ENCODE data around the gene GANAB.
A peak's percentile ranks its signal among the peaks of the same experiment; 100 is the strongest.
"Not testable (repeated sequence)": the region's sequence is repeated elsewhere in the genome, so short reads cannot be mapped to it uniquely, and the experiment has no call there.

The GANAB gene

GRCh38 chr11:62621567-62622470, 24.6 kb downstream of the GANAB start, which contains the start of gene B3GAT3:
TSS of gene B3GAT3 (minus strand) at chr11:62621986. CDS start at chr11:62621947, 39 bp downstream.
- TF ChIP-seq, protein P1, sequence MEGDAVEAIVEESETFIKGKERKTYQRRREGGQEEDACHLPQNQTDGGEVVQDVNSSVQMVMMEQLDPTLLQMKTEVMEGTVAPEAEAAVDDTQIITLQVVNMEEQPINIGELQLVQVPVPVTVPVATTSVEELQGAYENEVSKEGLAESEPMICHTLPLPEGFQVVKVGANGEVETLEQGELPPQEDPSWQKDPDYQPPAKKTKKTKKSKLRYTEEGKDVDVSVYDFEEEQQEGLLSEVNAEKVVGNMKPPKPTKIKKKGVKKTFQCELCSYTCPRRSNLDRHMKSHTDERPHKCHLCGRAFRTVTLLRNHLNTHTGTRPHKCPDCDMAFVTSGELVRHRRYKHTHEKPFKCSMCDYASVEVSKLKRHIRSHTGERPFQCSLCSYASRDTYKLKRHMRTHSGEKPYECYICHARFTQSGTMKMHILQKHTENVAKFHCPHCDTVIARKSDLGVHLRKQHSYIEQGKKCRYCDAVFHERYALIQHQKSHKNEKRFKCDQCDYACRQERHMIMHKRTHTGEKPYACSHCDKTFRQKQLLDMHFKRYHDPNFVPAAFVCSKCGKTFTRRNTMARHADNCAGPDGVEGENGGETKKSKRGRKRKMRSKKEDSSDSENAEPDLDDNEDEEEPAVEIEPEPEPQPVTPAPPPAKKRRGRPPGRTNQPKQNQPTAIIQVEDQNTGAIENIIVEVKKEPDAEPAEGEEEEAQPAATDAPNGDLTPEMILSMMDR (IDR thresholded peaks at IDR 0.05): no peak
- H3K36me3 Mint-ChIP-seq (ENCODE audit: low read depth): peaks cover 25% of the 10 kb centered on the region
- no peaks in the 10 kb centered on the region for H3K9me3 Mint-ChIP-seq
- H3K4me3 Mint-ChIP-seq: peak within 1 kb of the TSS; percentile 96
- H3K27ac Mint-ChIP-seq: peak within 1 kb of the TSS; percentile 99
- peaks cover 27% of the 10 kb centered on the region for H3K4me1 Mint-ChIP-seq
- peak; percentile 98 for DNase-seq
- H3K27me3 Mint-ChIP-seq (ENCODE audit: low read depth, poor library complexity): peaks cover 6% of the 10 kb centered on the region

DNA sequence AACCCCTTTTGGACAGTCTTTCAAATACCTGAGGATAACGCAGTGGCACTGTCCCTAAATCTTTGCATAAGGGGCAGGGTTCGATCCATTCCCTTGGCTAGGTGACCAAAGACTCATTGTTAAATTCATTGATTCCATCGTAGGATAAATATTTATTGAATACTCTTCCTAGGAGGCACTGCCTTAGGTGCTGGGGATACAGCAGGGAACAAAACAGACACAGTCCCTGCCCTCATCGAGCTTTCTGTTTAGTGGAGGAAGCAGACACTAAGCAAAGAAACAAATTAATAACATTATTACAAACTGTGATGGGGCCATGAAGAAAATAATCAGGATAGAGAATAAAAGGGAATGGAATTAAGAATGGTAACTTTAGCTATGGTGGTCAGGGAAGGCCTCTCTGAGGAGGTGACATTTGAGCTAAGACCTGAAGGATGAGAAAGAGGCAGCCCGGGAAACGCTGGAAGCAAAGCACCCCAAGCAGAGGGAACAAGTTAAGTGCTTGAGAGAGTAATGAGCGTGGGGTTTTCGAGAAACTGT, 25.3 kb downstream of the GANAB start:
- Mint-ChIP-seq H3K27me3 (ENCODE audit: low read depth, poor library complexity) (peaks cover 6% of the 10 kb centered on the region), H3K9me3 (no peaks in the 10 kb centered on the region), H3K4me1 (peaks cover 27% of the 10 kb centered on the region), H3K4me3 (peak overlapping the region; percentile 96), H3K36me3 (ENCODE audit: low read depth) (peaks cover 20% of the 10 kb centered on the region), H3K27ac (peak overlapping the region; percentile 99)
- no peak for DNase-seq
- TF ChIP-seq, protein P1 (IDR thresholded peaks at IDR 0.05): no peak

GRCh38 chr11:62616957-62617356, 29.5 kb downstream of the GANAB start:
- not testable (repeated sequence) for H3K4me3 Mint-ChIP-seq; H3K27ac Mint-ChIP-seq; H3K9me3 Mint-ChIP-seq; H3K27me3 Mint-ChIP-seq (ENCODE audit: low read depth, poor library complexity); DNase-seq
- peaks cover 12% of the 10 kb centered on the region for H3K36me3 Mint-ChIP-seq (ENCODE audit: low read depth)
- H3K4me1 Mint-ChIP-seq: peaks cover 40% of the 10 kb centered on the region

GRCh38 chr11:62615521-62615920, 30.9 kb downstream of the GANAB start:
- Mint-ChIP-seq H3K27me3 (ENCODE audit: low read depth, poor library complexity) (no peaks in the 10 kb centered on the region), H3K4me1 (peaks cover 43% of the 10 kb centered on the region), H3K4me3 (no peak overlapping the region), H3K27ac (no peak overlapping the region), H3K36me3 (ENCODE audit: low read depth) (peaks cover 12% of the 10 kb centered on the region), H3K9me3 (no peaks in the 10 kb centered on the region)
- no peak for DNase-seq
- TF ChIP-seq, protein P1 (IDR thresholded peaks at IDR 0.05): no peak

GRCh38 chr11:62614275-62614674, 32.1 kb downstream of the GANAB start:
- peaks cover 3% of the 10 kb centered on the region for H3K27me3 Mint-ChIP-seq (ENCODE audit: low read depth, poor library complexity)
- no peaks in the 10 kb centered on the region for H3K9me3 Mint-ChIP-seq
- H3K27ac Mint-ChIP-seq: peak overlapping the region; percentile 90
- DNase-seq: no peak
- H3K4me3 Mint-ChIP-seq: no peak overlapping the region
- H3K4me1 Mint-ChIP-seq: peaks cover 47% of the 10 kb centered on the region
- TF ChIP-seq, protein P1 (IDR thresholded peaks at IDR 0.05): no peak
- H3K36me3 Mint-ChIP-seq (ENCODE audit: low read depth): peaks cover 10% of the 10 kb centered on the region

- Mint-ChIP-seq H3K27me3 (ENCODE audit: low read depth, poor library complexity) (peaks cover 3% of the 10 kb centered on the region), H3K36me3 (ENCODE audit: low read depth) (peaks cover 5% of the 10 kb centered on the region), H3K27ac (peak overlapping the region; percentile 90), H3K4me3 (no peak overlapping the region), H3K4me1 (peaks cover 52% of the 10 kb centered on the region), H3K9me3 (no peaks in the 10 kb centered on the region)
- peak; percentile 28 for DNase-seq
- TF ChIP-seq, protein P1 (IDR thresholded peaks at IDR 0.05): no peak
Observed at GRCh38 chr11:62613291-62613778, 33.1 kb downstream of the GANAB start.
